HG02840 (cell line): ENCODE measurements around the gene TENT5C.

Experiments used
- ATAC-seq: cut with Tn5 transposase; IDR thresholded peaks from one replicate; pipeline ENCODE4 v1.9.1; 2021; ENCODE audit warnings: mild to moderate bottlenecking, moderate library complexity, moderate number of reproducible peaks; ENCODE audit not compliant: unreplicated experiment, low FRiP score

TENT5C gene

DNA sequence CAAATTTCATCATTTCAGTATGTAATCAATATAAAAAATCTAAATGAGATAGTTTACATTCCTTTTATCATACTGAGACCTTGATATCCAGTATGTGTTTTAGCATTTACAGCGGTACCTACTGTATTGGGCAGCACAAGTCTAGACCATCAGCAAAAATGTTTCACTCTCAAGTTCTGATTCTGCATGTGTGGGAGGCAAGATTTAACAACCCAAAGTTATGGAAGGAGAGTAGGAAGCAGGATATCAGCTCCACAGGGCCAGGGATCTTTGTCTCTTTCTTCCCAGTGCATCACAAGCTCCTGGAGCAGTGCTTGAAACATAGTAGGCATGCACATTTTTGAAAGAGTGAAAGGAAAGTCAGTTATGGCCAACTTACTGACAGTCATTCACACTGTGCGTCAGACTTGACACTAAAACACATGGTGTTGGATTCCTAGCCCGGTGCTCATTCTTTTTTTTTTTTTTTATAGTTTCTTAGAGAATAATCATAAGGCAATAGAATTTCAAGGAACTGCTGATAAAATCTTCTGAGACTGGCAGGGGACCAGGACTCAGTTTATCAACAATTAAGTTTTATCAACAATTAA lies 6.1 kb downstream of the TENT5C start:
- ATAC-seq = no peak

DNA sequence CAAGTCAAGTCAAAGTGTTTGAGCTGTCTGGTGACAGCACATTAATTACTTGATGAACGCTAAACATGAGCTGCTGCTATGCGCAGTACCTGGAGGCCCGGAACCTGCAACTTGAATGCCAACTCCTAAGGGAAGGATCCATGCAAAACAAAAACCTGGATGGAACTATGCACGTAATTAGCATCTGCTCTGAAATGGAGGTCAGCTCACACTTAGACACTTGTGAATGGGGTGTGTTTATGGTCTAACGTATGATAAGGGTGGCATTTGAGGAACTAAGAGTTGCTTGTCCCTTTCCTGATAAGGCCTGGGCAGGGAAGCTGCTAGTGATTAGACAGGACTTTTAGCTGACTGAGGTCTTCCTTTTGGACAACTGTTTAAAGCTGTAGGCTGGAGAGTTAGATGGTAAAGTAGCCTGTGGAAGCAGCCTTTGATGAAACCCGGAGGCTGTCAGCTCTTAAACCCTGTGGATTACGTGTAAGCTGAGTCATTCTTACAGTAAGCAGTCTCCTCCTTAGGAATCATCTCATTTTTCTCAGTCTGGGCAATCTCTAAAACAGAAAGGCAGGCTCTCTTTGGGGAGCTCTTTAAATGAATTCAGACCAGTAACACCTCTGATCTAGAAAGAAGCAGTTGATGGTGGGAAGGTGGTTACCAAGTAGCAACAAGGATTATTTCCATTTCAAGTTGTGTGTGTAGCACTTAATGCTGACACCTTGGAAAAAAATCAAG lies 6.8 kb downstream of the TENT5C start:
- no peak for ATAC-seq

DNA sequence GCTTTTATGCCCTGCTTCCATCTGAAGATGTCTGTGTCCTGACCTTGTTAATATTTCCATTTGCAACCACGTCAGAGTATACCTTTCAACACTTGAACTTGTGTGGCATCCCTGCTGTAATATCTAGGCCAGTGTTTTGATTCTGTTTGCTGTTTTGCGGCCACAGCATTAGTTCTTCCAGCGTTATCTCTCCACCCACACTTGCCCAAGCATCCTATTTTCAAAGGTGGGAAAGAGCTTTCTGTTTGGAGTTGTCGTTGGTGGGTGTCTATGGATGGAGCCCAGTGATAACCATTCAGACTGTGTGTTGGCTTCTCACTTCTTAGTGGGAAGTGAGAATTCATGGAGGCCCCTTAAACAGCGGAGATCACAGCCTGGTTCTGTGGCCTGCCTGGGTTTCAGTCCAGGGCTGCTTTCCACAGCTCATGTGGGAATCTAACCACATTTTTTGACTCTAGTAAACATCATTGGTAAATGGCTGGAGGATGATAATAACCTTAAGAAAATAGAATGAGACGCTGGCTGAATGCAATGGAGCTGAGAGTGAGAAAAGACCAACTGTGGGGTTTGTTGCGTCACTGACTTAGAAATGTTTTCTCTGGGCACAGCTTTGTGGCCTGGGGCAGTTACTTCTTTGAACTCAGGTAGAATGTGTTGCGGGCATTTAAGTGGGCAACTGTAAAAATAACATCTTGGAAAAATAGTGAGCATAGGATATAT lies 7.6 kb downstream of the TENT5C start:
- no peak for ATAC-seq

DNA sequence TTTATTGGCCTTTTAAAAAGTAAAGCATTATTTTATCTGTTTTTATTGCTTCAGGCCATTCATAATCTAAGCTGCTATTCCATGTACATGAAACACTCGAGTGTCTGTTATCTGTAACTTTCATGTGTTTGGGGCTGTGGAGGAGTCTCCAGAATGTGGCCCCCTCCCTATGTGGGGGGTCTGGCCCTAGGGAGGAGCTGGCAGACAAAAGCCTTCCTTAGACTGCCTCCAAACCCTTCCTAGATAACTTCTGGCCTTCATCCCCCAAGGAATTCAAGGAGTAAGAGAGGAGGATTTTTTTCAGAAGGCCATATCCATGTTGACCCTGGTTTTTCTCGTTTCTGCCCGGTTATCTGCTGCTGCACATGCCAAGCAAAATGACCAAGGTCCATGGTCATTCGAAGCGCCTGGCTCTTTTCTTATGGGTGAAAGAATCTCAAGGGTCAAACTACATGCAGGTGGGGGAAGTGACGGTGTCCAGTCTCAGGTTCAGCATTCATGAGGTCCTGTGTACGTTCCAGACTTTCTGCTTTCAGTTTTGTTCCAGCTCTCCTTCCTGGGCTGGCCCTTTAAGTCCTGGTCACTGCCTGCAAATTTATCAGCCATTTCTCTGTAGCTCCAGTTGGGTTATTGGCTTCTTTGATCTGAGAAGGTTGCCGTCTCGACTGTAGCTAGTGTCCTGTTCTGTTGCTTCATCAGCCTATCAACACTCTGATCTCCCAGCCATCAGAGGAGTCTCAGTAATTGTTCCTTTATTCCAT lies 8.3 kb downstream of the TENT5C start:
- ATAC-seq = no peak

DNA sequence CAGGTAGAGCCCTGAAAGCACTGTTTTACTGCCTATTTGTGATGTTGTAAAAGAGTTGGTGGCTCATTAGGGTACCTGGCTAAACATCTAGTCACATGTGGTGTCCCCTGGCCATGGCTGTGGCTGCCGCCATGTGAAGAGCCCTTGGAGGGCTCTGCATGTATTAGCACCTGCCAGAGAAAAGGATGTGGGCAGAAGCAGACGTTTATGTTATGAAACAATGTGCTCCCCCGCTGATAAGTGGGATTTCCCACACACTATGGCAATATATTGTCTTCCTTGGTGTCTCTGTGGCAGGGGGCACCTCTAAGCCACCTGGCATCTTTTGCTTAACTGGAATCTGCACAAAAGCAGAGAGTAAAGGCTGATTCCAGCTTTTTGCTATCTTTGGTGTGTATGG lies 9.6 kb downstream of the TENT5C start:
- ATAC-seq = no peak

DNA sequence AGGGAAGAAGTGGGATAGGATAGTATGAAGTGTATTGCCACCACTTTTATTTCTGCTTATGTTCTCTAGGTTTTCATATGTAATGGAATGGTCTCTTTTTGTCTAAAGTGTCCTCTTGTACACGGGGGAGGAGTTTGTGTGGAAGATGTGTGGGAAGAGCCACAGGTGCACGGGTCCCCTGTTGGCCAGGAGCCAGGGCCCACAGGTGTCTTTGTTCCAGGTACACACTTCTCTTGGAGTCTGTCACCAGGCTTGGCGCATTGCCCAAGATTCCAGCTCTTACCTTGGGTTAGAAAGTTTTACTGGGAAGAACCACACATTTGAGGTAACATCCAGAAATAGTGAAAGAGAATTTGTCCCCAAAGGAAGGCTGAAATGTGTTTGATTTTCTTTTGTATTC lies 10.5 kb downstream of the TENT5C start:
- no peak for ATAC-seq

DNA sequence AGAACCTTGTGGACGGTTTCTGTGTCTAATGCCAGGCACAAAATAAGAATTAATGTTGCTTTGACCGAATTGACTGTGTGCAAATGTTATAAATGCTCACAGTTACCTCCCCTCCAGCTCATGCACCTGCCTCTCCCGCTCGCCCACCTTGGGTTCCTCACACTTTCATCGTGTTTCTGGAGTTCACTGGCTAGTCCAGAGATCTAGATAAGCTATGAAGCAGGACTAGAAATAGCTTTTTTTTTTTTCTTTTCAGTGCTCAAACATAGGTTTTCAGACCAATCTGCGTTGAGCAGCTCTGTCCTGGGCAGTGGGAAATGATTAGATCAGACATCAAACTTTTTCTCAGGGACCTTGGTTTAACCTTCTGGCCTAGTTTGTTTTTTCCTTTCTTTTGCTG lies 11.1 kb downstream of the TENT5C start:
- ATAC-seq = no peak

DNA sequence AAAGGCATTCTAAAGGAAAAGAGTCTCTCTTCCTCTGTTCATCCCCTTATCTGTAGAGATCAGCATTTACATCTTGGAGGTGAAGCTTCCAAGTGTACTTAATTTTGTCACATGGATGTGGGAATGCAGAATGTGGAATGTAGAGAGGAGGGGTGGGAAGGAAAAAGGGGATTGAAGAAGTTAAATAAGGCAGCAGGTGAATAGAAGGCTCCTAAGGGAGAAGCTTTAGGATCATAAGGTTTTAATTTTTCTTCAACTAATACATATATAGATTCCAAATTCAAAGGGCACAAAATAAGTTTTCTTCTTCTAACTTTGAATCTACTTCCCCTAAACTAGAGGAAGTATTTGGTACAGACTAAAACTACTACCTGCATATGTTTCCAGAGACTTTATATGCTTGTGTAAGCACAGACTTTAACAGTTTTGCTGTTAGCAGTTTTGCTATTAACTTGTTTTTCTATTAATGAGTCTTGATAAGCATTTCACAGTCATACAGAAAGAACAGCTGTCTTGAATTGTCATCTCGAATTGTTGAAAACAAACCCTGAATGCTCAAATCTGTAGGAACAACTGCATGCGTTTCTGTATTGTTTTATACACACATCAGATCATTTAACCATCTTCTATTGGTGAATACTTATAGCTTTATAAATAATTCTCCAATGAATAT lies 12.7 kb downstream of the TENT5C start:
- ATAC-seq = no peak

DNA sequence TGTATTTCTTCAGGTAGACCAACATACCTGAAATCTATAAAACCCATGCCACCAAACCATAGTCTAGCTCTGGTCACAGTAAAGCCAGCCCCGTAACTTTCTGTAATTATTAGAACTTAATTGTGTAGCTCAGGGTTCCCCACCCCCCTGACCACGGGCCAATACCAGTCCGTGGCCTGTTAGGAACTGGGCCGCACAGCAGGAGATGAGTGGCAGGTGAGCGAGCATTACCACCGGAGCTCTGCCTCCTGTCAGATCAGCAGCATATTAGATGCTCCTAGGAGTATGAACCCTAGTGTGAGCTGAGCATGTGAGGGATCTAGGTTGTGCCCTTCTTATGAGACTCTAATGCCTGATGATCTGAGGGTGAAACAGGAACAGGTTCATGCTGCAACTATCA lies 14.6 kb downstream of the TENT5C start:
- ATAC-seq = no peak

DNA sequence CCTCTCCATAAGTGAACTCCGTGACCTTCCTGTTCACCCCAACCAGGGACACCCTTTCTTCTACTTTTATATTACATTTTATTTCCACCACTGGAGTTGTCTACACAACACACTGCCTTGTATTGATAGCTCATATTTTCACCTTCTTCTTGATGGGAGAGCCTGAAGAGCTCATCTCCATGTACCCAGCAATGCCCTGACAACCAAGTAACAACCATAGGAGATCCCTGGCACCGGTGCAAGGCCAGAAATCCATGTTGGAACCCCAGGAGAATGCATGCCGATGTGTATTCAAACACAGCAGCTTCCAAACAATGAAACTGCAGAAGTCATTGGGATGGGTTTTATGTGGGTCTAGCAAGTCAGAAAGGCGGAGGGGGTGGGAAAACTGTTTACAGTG lies 15.5 kb downstream of the TENT5C start:
- ATAC-seq = no peak

DNA sequence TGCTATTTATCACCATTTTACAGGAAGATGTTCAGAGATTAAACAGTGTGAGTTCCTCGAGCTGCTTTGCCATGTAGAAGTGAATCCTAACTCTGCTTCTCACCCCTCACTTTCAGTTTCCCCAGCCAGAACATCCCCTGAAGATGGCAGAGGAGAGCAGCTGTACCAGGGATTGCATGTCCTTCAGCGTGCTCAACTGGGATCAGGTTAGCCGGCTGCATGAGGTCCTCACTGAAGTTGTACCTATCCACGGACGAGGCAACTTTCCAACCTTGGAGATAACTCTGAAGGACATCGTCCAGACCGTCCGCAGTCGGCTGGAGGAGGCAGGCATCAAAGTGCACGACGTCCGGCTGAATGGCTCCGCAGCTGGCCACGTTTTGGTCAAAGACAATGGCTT lies 16.9 kb downstream of the TENT5C start:
- no peak for ATAC-seq

DNA sequence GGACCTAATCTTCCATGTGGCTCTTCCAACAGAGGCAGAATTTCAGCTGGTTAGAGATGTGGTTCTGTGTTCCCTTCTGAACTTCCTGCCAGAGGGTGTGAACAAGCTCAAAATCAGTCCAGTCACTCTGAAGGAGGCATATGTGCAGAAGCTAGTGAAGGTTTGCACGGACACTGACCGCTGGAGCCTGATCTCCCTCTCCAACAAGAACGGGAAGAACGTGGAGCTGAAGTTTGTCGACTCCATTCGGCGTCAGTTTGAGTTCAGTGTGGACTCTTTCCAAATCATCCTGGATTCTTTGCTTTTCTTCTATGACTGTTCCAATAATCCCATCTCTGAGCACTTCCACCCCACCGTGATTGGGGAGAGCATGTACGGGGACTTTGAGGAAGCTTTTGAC lies 17.3 kb downstream of the TENT5C start:
- ATAC-seq = no peak

DNA sequence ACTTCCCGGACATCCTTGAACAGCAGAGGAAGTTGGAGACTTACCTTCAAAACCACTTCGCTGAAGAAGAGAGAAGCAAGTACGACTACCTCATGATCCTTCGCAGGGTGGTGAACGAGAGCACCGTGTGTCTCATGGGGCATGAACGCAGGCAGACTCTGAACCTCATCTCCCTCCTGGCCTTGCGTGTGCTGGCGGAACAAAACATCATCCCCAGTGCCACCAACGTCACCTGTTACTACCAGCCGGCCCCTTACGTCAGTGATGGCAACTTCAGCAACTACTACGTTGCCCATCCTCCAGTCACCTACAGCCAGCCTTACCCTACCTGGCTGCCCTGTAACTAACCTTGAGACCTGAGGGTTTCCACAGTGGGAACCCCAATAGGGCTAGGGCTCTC lies 17.9 kb downstream of the TENT5C start:
- ATAC-seq = no peak

DNA sequence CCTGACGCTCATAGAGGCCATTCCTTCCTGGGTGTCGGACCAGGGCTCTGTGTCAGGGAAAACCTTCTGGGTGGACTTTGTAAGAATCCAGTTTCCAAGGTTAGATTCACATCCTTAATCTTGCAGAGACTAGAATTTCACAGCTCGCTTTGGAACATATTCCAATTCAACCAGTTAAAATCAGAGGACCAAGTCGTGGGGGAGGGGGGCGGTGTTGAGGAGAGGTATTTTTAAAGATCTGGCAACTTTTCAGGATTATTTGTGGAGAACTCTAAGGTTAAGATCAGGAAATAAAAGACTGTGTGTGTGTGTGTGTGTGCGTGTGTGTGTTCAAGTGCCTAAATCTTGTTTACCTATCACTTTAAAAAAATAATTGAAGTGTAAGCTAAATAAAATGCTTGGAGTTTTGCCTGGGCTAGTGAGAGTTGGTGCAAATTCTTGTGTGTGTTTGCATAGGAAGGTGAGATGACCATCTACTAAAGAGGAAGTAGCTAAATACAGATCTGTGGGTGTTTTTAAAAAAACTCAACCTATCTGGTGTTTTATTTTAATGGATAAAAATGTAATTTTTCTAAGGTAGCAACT lies 21.8 kb downstream of the TENT5C start:
- ATAC-seq = no peak

DNA sequence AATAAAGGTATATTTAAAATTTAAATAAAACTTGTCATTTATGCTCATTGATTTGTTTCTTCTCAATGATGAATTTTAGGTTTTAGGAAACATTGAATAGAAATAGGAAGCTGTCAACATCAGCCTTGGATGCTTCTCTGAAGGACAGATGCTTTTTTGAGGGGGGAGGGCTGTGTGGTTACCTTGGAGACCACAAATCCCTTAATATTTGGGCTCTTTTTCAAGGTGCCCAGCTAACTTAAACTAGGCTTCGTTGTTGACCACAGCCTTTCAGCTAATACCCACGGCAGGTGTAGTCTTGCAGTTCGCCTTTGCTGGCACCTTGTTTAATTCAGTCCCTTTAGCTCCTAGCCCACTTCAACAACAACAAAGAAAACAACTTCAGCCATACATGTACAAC lies 22.5 kb downstream of the TENT5C start:
- ATAC-seq = no peak

DNA sequence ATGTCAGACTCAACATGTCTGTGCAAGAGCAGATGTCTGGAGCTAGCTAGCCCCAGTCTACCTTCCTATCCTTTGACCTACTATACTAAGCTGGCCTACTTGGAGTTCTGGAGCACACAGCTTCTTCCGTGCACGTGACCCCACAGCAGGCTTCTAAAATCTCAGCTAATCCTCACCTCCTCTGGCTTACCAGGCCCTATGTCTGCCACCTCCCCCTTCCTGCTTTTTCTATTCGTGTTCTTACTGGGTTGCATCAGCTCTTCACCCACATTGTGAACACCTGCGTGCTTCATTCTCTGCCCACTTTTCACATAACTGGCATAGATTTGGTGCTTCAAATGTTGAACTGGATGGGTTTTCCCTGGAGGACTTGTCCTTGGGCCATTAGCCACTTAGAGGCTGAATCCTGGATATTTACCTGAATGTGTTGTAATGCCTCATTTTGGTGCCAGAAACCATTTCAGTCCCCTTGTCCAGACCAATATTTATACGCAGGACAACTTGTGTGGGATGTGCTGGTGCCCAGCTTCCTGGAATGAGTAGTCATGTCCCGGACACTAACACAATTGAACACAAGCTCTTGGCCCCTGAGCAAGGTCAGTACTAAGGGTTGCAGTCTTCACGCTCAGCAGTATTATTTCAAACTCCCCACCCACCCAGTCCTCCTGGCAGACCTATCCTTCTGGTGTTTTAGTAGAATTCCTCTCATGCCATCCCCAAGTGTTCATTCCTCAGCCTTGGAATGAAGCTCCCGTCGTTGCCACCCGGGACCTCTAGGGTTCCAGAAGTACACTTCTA lies 24.0 kb downstream of the TENT5C start:
- no peak for ATAC-seq

DNA sequence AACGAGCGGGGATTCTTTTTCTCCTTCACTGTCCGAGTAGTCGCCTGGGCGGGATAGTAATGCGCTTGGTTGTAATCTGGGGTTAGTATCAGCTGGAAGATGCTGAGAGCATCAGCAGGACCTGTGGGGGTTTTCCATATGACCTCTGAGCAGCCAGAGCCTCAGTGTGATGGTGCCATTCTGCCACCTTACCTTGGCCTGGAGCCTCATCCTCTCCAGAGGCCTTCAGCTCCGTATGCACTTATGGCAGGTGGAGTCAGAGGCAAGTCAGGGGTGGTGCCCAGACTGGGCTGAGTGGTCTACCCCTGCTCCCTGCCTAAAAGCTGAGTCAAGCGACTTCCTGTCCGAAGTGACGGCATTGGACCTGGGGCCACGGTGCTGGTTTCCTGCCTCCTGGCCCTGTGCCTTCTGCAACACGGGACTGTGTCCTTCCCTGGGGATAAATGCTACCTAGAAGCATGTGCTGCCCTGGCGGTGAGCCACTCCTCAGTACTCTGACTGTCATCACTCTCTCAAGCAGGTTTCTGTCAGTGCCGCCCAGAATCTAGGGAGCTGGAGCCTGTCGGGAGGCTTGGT lies 24.7 kb downstream of the TENT5C start:
- ATAC-seq = no peak

DNA sequence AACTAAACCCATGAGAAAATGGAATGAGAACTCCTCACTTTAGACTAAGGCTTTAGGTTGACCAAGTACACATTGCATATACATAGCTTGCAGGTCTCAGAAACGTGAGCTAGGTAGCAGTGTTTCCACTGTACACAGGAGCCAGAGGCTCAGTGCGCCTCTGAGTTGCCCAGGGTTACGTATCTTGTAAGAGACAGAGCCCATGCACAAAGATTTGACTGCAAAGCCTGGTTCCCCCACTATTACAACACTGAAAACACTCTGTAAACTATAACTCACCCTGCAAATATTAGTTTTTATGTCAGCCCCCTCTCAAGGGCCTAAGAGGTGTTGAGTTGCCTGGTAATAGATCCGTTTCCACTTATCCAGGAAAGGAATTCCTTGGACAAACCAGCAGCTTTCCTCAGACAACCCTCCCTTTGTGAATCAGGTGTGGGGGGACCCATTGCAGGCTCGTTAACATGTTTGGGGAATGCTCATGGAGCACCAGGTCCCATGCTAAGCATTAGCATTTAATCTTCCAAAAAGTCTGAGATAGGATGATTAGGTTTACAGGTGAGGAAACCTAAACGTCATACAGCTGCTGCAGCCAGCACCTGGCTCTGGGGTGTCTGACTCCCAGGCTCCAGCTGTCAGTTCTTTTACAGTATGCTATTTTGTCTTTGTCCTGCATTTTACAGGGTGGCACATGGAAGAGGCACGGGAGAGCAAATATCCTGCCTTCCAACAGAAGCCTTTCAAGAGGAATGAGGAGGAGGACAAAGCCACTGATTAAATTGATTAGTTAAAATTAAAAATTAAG lies 25.7 kb downstream of the TENT5C start:
- ATAC-seq = no peak
